ENCODE data around the gene BASP1.

DNA sequence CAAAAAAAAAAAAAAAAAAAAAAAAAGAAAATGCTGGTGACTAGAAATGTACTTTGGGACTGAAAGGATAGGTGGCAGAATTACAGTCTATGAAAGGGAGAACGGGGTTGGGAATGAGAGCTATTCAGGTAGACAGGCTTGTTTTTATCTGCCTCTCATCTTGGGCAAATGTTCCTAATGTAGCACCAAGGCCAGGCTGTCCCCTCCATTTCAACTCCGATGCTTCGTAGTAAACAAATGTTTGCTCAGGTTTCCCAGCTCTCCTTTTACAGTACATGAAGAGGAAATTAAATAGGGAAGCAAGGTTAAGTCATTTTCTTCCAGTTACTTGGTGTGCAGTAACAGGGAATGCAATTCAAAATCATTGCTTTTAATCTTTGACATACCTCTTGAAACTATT lies 4.4 kb upstream of the BASP1 start:
- no peak for TF ChIP-seq POLR2AphosphoS5 (IDR thresholded peaks at IDR 0.05; ENCODE audit: borderline replicate concordance, low read depth, low read length)
- TF ChIP-seq EZH2 (IDR thresholded peaks at IDR 0.05), result no peak
- TF ChIP-seq FOXP2 (optimal IDR thresholded peaks at IDR 0.05; ENCODE audit: control extremely low read depth, extremely low read length, insufficient read depth), result no peak
